Smooth muscle cell of bladder (primary cell): ENCODE results near the gene KPNA5. TPM values are rescaled to one million over a fixed set of nuclear protein-coding genes. Genes with fewer than 3 reads are reported as not detected.

Experiments used
- total RNA-seq: library from RNA; depleted of rRNA; stranded (reverse); fragments of >200 nt; gene quantifications from 2 replicates; pipeline ENCODE4 v1.2.3, GENCODE V29; 2014

Gene KPNA5
- 6.1 and 7.2 TPM in 2 replicates for total RNA-seq

DNA sequence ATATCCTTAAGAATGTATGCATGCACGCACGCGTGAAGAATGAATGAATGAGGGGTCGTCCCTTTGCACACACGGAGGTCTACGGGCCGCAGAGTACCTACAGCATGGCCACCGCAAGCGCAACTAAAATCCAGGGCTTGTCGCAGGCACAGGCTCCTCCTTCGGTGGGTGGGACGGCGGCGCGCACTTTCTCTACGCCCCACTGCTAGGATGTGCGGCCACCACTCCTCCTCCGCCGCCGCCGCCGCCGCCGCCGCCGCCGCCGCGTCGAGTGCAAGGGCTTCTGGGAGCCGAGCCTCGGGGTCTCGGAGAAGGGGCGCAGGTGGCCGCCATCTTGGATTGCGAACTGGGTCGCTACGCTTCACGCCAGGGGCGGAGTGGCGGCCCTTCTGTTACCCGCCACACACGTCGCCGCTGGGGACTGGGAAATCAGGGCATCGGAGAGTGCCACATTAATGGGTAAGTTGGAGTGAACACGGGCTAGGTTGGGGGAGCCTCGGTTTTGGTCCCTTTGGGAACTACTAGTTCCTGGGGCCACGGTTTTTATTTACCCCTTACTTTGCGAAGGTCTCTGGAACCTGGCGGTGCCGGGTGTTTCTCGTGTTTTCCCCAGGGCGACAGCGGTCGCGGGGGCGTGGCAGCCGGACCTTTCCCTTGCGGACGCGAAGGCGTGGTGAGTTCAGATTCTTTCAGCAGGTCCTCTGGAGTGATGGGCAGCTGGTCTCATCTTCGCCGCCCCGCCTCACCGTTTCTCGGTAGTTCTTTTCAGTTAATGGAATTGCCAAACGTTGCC, at the start of gene KPNA5:
KPNA5 (plus strand) TSS at position 332 of the 793 bp plus-strand sequence; CDS start at position 456, 124 bp downstream.

GRCh38 chr6:116764961-116765841, 84.2 kb downstream of the KPNA5 start, which contains the start of gene FAM162B:
Gene FAM162B (minus strand): TSS chr6:116765719. CDS start chr6:116765576, 143 bp downstream.

Other genes with a start within 250 kb of the KPNA5 start
- gene CALHM6, start 219.8 kb upstream of the KPNA5 start, total RNA-seq: 1.6 and 2.3 TPM in 2 replicates
- 8.0 and 8.7 TPM in 2 replicates for gene CALHM5, start 169.6 kb upstream of the KPNA5 start, total RNA-seq
- gene TRAPPC3L, start 135.5 kb upstream of the KPNA5 start, total RNA-seq: 0.09 and 0.14 TPM in 2 replicates
- gene CALHM4, start 127.5 kb upstream of the KPNA5 start, total RNA-seq: not detected in 2 replicates
- gene RWDD1, start 109.7 kb upstream of the KPNA5 start, total RNA-seq: 21.1 and 21.9 TPM in 2 replicates
- gene RSPH4A, start 64.7 kb upstream of the KPNA5 start, total RNA-seq: under 0.01 and 0.09 TPM in 2 replicates
- 14.1 and 16.4 TPM in 2 replicates for gene ZUP1, start 12.4 kb upstream of the KPNA5 start, total RNA-seq
- 1.4 and 1.8 TPM in 2 replicates for gene FAM162B, start 84.5 kb downstream of the KPNA5 start, total RNA-seq
- not detected in 2 replicates for gene GPRC6A, start 147.9 kb downstream of the KPNA5 start, total RNA-seq
- gene RFX6, start 196.0 kb downstream of the KPNA5 start, total RNA-seq: not detected in 2 replicates